ENCODE data around the gene FIGLA. TPM values are rescaled to one million over a fixed set of nuclear protein-coding genes. Genes with fewer than 3 reads are reported as not detected.

Gene FIGLA
- total RNA-seq, 4 donors from 2014 or later, result not detected

- no peak overlapping the region for H3K4me3 ChIP-seq (ENCODE audit: low read depth, poor library complexity, severe bottlenecking)
- WGBS, 2 donors, result 59 to 65% methylated on average over 1 of the region's 1 CpG
- intact Hi-C loops (cut with DNase I; ENCODE audit: low total_unique reads), result no loop called here
- DNase-seq (ENCODE audit: low spot score in 2 of 2), result no peak
- TF ChIP-seq POLR2A (IDR thresholded peaks at IDR 0.05) (no peak), CTCF (IDR thresholded peaks at IDR 0.05) (no peak)
These were observed 31.0 kb downstream of the FIGLA start for GRCh38 chr2:70759446-70759845.

- DNase-seq (ENCODE audit: low spot score in 2 of 2), result no peak
- intact Hi-C loops (cut with DNase I; ENCODE audit: low total_unique reads), result no loop called here
- TF ChIP-seq CTCF (IDR thresholded peaks at IDR 0.05) (no peak), POLR2A (IDR thresholded peaks at IDR 0.05) (no peak)
- no peak overlapping the region for H3K4me3 ChIP-seq (ENCODE audit: low read depth, poor library complexity, severe bottlenecking)
- 91 to 92% methylated on average over 7 of the region's 7 CpGs for WGBS, 2 donors
These were observed 32.5 kb downstream of the FIGLA start for GRCh38 chr2:70757966-70758365.

GRCh38 chr2:70757360-70757759 is 33.1 kb downstream of the FIGLA start:
- no peak overlapping the region for H3K4me3 ChIP-seq (ENCODE audit: low read depth, poor library complexity, severe bottlenecking)
- intact Hi-C loops (cut with DNase I; ENCODE audit: low total_unique reads), result no loop called here
- no peak for DNase-seq (ENCODE audit: low spot score in 2 of 2)
- TF ChIP-seq POLR2A (IDR thresholded peaks at IDR 0.05) (no peak), CTCF (IDR thresholded peaks at IDR 0.05) (no peak)
- WGBS, 2 donors, result 80 to 81% methylated on average over 4 of the region's 4 CpGs

GRCh38 chr2:70756128-70756527 is 34.3 kb downstream of the FIGLA start:
- no peak for DNase-seq (ENCODE audit: low spot score in 2 of 2)
- intact Hi-C loops (cut with DNase I; ENCODE audit: low total_unique reads), result no loop called here
- WGBS, 2 donors, result 95 to 96% methylated on average over 3 of the region's 3 CpGs
- no peak for TF ChIP-seq CTCF (IDR thresholded peaks at IDR 0.05)
- no peak for TF ChIP-seq POLR2A (IDR thresholded peaks at IDR 0.05)
- H3K4me3 ChIP-seq (ENCODE audit: low read depth, poor library complexity, severe bottlenecking), result no peak overlapping the region

GRCh38 chr2:70753902-70754301 is 36.5 kb downstream of the FIGLA start:
- intact Hi-C loops (cut with DNase I; ENCODE audit: low total_unique reads), result no loop called here
- no peak for TF ChIP-seq POLR2A (IDR thresholded peaks at IDR 0.05)
- TF ChIP-seq CTCF (IDR thresholded peaks at IDR 0.05), result no peak
- WGBS, 2 donors, result 55 to 65% methylated on average over 4 of the region's 4 CpGs
- H3K4me3 ChIP-seq (ENCODE audit: low read depth, poor library complexity, severe bottlenecking), result no peak overlapping the region
- no peak for DNase-seq (ENCODE audit: low spot score in 2 of 2)

GRCh38 chr2:70753031-70753430 is 37.4 kb downstream of the FIGLA start:
- intact Hi-C loops (cut with DNase I; ENCODE audit: low total_unique reads), result no loop called here
- DNase-seq (ENCODE audit: low spot score in 2 of 2), result no peak
- H3K4me3 ChIP-seq (ENCODE audit: low read depth, poor library complexity, severe bottlenecking), result no peak overlapping the region
- TF ChIP-seq CTCF (IDR thresholded peaks at IDR 0.05) (no peak), POLR2A (IDR thresholded peaks at IDR 0.05) (no peak)

Measured in lower leg skin (tissue), 4 donors.